Lung (tissue), 12 donors: ENCODE measurements around the gene KIF25. TPM values are rescaled to one million over a fixed set of nuclear protein-coding genes. Genes with fewer than 3 reads are reported as not detected.

Experiments used
- ATAC-seq: fragments of 200-7000 bp; cut with Tn5 transposase; one replicate; pipeline ENCODE4 v1.9.1; 2020; ENCODE audit warnings: moderate number of reproducible peaks; ENCODE audit not compliant: insufficient read depth, low FRiP score
- DNase-seq, 3 donors: peaks; one replicate each; pipeline ENCODE4 v3.0.0-alpha.2; 2013 to 2017
- H3K27ac ChIP-seq, 2 donors: one replicate each; pipeline ENCODE4 v1.5.1; 2013; ENCODE audit warnings: mild to moderate bottlenecking in 2 of 2, moderate library complexity in 2 of 2, control low read depth in 1 of 2, inconsistent platforms in 1 of 2, low read depth in 1 of 2, low read length in 1 of 2
- H3K27me3 ChIP-seq, 3 donors: one replicate each; pipeline ENCODE4 v1.5.1; 2013; ENCODE audit warnings: low read length in 2 of 3; ENCODE audit not compliant: control insufficient read depth in 3 of 3, insufficient read depth in 3 of 3
- H3K36me3 ChIP-seq, 4 donors: one replicate each; pipeline ENCODE4 v1.5.1; 2013; ENCODE audit warnings: low read length in 4 of 4, mild to moderate bottlenecking in 1 of 4, moderate library complexity in 1 of 4; ENCODE audit not compliant: control insufficient read depth in 4 of 4, insufficient read depth in 4 of 4
- H3K4me1 ChIP-seq, 5 donors: one replicate each; pipeline ENCODE4 v1.5.1; 2013; ENCODE audit warnings: low read length in 5 of 5, mild to moderate bottlenecking in 2 of 5, moderate library complexity in 1 of 5; ENCODE audit not compliant: control insufficient read depth in 5 of 5, insufficient read depth in 5 of 5
- H3K4me3 ChIP-seq: one replicate; pipeline ENCODE4 v1.5.1; 2013; ENCODE audit warnings: mild to moderate bottlenecking, control low read depth, moderate library complexity
- H3K9ac ChIP-seq, 2 donors: one replicate each; pipeline ENCODE4 v1.5.1; 2013; ENCODE audit warnings: low read length in 2 of 2, control low read depth in 1 of 2; ENCODE audit not compliant: insufficient read depth in 1 of 2
- H3K9me3 ChIP-seq, 4 donors: one replicate each; pipeline ENCODE4 v1.5.1; 2013; ENCODE audit warnings: low read length in 3 of 4, mild to moderate bottlenecking in 1 of 4, moderate library complexity in 1 of 4; ENCODE audit not compliant: control insufficient read depth in 4 of 4, insufficient read depth in 3 of 4
- WGBS, 2 donors: extraction: QIAGEN DNeasy Blood & Tissue Kit; methylation state at CpG; one replicate each; pipeline ENCODE4 v1.1.7; 2013; 5-methylcytosine and 5-hydroxymethylcytosine counted together
- polyA plus RNA-seq, 2 donors: library from polyadenylated mRNA; stranded (reverse); fragments of 200-250 nt; gene quantifications; one replicate each; pipeline ENCODE4 v1.2.1, GENCODE V29; 2013
- total RNA-seq, 2 donors: library from RNA; depleted of rRNA in 1 of 2; stranded (reverse); fragments of >200 nt in 1 of 2; gene quantifications; one replicate each; pipeline ENCODE4 v1.2.1, GENCODE V29; 2014 to 2021
- TF ChIP-seq, protein P1 (sequence below): IDR thresholded peaks from 2 replicates; pipeline ENCODE4 v1.5.1; 2012; ENCODE audit warnings: mild to moderate bottlenecking; ENCODE audit errors: control extremely low read depth, extremely low read depth
- donor health status: control.
- donor health status: control.
- donor health status: Bipolar disorder and iron deficiency.
- donor health status: healthy.
- donor health status: DM: yes; HTN: yes; CAD: no.

Gene KIF25
- total and polyA plus RNA-seq, 4 donors, result 0.24 to 5.3 (median 0.53) TPM

DNA sequence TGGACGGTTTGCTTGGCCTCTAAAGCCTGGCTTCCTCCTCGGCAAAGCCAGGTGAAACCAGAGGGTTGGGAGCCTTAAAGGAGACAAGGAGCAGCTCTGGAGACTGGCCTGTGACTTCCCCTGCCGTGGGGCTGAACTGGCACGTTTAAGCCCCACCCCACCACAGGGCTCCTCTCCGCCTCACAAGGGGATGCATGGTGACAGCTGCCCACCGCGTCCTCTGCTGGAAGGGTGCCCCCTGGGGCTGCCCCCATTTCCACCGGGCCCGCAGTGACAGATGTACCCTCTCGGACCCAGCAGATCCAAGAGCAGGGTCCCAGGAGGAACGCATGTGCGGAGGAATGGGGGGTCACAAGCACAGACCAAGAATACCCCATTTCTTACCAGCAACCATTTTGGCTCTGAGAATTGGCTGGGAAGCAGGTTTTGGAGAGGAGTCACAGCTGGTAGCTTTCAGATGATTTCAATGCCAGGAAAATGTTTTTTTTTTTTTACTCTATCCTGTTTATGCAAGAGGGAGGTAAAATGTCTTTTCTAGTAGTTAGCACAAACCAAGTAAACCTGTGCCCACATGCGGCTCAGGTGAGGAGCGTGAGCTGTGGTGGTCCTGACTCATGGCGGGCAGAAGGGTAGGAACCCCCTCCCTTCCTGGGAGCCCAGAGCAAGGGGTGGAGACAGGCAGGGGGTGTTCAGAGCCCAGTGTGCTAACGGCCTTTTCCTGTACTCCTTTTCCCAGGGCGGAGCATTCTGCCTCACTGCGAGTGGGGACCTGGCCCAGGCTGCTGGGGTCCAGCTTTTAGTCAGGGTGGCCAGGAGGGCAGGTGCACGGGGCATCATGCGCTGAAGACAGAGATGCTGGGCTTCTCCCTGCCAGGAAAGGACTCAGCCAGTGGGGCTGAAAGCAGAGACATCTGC is 48.5 kb downstream of the KIF25 start:
- ATAC-seq (no peak), DNase-seq (peak; percentile 63 to 92 (median 90))
- peaks cover 0 to 3% (median 1%) of the 10 kb centered on the region in 4 donors for H3K36me3 ChIP-seq
- H3K4me1 ChIP-seq, result peaks cover 0 to 46% (median 16%) of the 10 kb centered on the region in 5 donors
- 69 to 77% methylated on average over 20 of the region's 20 CpGs for WGBS, 2 donors
- peak overlapping the region in 1 of 2 donors; percentile 21 for H3K27ac ChIP-seq
- peak overlapping the region in 1 of 2 donors; percentile 62 for H3K9ac ChIP-seq
- peaks cover 0 to 9% (median 0%) of the 10 kb centered on the region in 4 donors for H3K9me3 ChIP-seq
- no peaks in the 10 kb centered on the region for H3K27me3 ChIP-seq
- TF ChIP-seq, protein P1, sequence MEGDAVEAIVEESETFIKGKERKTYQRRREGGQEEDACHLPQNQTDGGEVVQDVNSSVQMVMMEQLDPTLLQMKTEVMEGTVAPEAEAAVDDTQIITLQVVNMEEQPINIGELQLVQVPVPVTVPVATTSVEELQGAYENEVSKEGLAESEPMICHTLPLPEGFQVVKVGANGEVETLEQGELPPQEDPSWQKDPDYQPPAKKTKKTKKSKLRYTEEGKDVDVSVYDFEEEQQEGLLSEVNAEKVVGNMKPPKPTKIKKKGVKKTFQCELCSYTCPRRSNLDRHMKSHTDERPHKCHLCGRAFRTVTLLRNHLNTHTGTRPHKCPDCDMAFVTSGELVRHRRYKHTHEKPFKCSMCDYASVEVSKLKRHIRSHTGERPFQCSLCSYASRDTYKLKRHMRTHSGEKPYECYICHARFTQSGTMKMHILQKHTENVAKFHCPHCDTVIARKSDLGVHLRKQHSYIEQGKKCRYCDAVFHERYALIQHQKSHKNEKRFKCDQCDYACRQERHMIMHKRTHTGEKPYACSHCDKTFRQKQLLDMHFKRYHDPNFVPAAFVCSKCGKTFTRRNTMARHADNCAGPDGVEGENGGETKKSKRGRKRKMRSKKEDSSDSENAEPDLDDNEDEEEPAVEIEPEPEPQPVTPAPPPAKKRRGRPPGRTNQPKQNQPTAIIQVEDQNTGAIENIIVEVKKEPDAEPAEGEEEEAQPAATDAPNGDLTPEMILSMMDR, result no peak
- no peak overlapping the region for H3K4me3 ChIP-seq

DNA sequence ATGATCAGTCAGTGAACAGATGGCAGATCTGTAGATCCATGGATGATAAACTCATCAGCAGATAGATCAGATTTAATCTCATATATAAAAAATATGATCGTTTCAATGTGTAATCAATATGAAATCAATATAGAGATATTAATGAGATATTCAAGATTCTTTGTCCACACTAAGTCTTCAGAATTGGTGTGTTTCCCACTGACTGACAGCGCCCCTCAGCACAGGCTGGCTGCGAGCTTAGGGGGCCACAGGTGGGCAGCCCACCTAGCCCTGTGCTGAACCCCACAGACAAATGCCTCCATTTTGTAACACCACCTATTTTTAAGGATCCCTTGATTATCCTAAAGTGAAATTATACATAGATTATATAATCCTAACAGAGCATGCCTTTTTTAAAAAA is 49.2 kb downstream of the KIF25 start:
- Histone ChIP-seq H3K27me3 (no peaks in the 10 kb centered on the region), H3K9ac (no peak overlapping the region), H3K36me3 (peaks cover 0 to 2% (median 0%) of the 10 kb centered on the region in 4 donors), H3K9me3 (peaks cover 0 to 5% (median 0%) of the 10 kb centered on the region in 4 donors), H3K27ac (no peak overlapping the region), H3K4me1 (peaks cover 0 to 52% (median 18%) of the 10 kb centered on the region in 5 donors), H3K4me3 (no peak overlapping the region)
- ATAC-seq, result no peak
- 96% methylated on average over 3 of the region's 3 CpGs for WGBS, 2 donors
- TF ChIP-seq, protein P1, result no peak
- no peak for DNase-seq

DNA sequence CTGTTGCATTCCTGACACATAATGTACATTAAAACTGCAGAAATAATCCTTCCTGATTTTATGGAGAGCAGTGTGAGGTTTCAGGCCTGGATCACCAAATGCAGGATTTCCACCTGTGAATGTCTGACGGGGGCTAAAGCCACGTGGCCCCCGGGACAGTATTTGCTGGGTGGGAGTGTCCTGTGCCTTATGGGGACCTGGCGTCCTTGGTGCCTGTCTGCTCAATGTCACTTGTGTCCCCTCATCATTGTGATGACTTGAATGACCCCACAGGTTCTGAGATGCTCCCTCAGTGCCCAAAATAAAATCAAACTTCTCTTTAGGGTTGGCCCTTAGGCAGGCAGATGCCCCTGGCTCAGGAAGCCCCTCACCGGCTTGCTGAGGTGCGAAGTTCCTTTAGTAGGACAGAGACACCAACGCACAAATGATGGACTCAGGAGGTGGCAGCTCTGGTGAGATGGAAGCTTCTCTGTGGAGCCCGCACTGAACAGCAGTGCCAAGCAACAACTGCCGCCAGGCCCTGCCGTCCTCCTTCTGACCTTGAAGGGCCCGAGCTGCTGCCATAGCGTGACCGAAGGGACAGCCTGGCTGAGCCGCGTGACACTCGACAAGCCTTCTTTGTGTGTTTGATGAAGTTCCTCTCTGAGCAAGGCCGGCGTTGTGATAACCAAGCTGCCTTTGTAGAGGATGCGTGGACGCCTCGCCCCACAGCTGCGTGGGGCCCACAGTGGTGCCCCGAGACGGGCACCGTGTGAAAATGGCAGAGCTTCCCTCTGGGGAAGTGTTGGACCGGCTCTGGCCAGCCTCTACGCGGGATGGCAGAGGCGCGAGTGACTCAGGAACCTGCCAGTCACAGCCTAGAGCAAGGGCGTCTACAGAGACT is 50.6 kb downstream of the KIF25 start:
- no peak overlapping the region for H3K9ac ChIP-seq
- DNase-seq (peak in 1 of 3 donors; percentile 36), ATAC-seq (no peak)
- TF ChIP-seq, protein P1, result no peak
- H3K9me3 ChIP-seq, result no peaks in the 10 kb centered on the region
- WGBS, 2 donors, result 90 to 93% methylated on average over 31 of the region's 31 CpGs
- no peak overlapping the region for H3K27ac ChIP-seq
- no peaks in the 10 kb centered on the region for H3K36me3 ChIP-seq
- no peaks in the 10 kb centered on the region for H3K27me3 ChIP-seq
- H3K4me3 ChIP-seq, result no peak overlapping the region
- peaks cover 0 to 52% (median 18%) of the 10 kb centered on the region in 5 donors for H3K4me1 ChIP-seq
